HT-29 (cell line): ENCODE measurements around the gene DENND1A. TPM values are rescaled to one million over a fixed set of nuclear protein-coding genes. Genes with fewer than 3 reads are reported as not detected.
A peak's percentile ranks its signal among the peaks of the same experiment; 100 is the strongest.

ENCODE experiments used
- DNase-seq: peaks from one replicate; pipeline ENCODE4 v3.0.0-alpha.2; 2015; ENCODE audit warnings: low spot score
- total RNA-seq: library from RNA; depleted of rRNA; stranded (reverse); fragments of >200 nt; shearing (Covaris generic); gene quantifications from 2 replicates; pipeline ENCODE4 v1.2.3, GENCODE V29; 2014

Gene DENND1A
- total RNA-seq, 1 experiment from 2014 or later = 17.9 TPM

DNA sequence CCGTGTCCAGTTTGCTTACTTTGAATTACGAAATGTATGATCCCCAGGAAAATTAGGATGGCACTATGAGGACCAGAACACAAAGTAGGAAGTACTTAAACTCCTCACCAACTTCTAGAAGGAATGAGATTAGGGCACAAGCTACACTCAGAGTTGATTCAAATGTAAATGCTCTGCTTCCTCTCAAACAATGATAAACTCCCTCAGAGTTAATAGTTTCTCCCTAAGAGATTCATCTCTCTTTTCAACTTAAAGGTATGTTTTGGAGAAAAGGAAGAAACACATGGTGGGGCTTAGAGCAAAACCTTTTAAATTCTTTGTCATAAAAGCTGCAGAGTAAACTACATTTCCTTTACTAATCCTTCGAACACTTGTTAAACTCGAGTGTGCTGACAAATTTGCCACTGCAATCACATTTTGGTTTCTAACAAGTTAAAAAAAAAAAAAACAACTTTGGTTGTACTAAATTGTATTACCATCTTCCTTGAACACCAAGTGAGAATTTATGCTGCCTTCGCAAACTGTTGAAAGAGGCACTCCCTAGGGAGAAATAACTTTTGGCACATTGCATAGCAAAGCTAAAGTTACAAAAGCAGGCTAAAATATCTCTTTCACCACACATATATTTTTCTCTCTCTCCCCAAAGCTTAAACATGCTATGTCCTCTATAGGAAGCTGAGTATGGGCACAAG, 66.6 kb downstream of the DENND1A start:
- DNase-seq = no peak

DNA sequence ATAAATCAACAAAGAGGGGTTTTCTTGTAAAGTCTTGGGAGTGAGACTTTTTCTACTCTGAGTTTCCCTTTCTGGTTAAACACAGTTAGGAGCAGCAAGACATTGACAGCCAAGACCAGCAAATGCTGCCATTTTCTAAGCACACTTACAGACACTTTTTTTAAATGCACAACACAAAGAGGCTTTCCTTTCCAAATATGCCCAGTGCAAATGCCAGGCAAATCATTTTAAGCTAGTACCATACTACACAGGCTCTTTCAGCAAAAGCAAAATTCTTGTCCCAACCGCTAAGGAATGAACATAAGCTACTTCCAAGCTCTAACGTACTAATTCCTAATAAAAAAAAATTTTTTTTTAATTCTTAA, 68.2 kb downstream of the DENND1A start:
- DNase-seq = no peak

GRCh38 chr9:123861086-123861755, 68.7 kb downstream of the DENND1A start:
- no peak for DNase-seq

GRCh38 chr9:123860603-123861002, 69.3 kb downstream of the DENND1A start:
- DNase-seq = no peak

DNA sequence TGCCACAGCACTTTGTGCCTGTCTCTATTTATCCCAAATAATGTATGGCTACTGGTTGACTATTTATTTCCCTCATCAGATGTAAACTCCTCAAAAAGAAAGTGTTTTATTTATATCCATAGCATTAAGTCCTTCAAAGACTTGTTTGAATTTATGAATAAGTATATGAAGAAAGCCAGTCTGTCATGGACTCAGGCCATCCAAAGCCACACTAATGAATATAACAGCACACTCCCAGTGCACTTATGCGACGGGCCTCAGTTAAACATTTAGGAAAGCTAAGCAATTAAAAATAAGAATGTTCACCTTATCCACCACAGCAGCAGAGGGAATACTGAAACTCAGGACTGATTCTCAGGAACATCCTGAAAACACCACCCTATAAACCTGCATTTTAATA, 77.5 kb downstream of the DENND1A start:
- no peak for DNase-seq

- no peak for DNase-seq
Observed at GRCh38 chr9:123851851-123852250, 78.1 kb downstream of the DENND1A start.

- no peak for DNase-seq
Observed at GRCh38 chr9:123848447-123849085, 81.4 kb downstream of the DENND1A start.

- no peak for DNase-seq
Observed at GRCh38 chr9:123846966-123847365, 83.0 kb downstream of the DENND1A start.

- no peak for DNase-seq
Observed at GRCh38 chr9:123843703-123844102, 86.2 kb downstream of the DENND1A start.

DNA sequence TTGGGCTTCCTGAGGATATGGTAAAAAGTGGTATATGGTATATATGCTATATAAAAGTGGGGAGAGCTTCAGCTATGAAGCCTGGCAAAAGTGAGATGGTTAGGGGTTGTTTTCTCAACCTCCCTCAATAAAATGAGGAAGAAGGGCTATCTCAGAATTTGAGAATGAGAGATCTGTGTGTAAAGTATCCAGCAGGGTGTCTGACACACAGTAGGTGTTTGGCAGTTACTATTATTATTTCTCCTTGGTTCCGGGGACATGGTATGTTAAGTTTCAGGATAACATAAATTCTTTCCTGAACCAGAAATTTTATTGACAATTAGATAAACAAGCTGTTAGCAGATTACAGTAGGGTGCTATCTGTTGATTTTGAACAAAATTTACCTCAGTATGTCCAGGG, 94.1 kb downstream of the DENND1A start:
- DNase-seq = no peak

- peak; percentile 22 for DNase-seq
Observed at GRCh38 chr9:123834889-123835562, 94.9 kb downstream of the DENND1A start.

- DNase-seq = no peak
Observed at GRCh38 chr9:123834218-123834888, 95.6 kb downstream of the DENND1A start.

DNA sequence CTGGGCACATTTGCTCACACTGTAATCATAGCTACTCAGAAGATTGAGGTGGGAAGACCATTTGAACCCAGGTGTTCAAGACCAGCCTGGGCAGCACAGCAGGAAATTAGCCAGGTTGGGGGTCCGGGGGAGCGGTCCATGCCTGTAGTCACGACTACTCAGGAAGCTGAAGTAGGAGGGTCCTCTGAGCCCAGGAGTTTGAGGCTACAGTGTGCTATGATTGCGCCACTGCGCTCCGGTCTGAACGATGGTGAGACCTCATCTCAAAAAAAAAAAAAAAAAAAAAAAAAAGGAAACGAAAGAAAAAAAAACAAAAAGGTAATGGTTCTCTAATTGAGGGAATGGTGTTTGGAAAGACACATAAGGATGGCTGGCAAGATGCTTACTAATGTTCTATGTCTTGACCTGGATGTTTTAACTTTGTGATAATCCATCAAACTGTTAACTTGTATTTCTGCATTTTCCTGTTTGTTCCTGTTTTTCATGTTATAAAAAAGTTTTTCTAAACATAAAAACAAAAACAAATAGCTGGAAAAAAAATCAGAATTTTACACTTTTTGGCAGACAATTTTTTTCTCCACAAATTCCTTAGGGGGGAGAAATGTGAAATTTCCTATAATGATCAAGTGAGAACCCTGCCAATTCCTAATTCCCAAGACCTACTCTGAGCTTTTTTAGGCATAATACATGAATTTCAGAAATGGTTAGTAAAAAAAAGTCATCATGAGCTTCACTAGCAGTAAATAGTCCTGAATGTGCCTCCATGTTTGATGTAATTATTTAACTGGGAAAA, 96.9 kb downstream of the DENND1A start:
- no peak for DNase-seq

- DNase-seq = no peak
Observed at GRCh38 chr9:123832176-123832575, 97.8 kb downstream of the DENND1A start.

DNA sequence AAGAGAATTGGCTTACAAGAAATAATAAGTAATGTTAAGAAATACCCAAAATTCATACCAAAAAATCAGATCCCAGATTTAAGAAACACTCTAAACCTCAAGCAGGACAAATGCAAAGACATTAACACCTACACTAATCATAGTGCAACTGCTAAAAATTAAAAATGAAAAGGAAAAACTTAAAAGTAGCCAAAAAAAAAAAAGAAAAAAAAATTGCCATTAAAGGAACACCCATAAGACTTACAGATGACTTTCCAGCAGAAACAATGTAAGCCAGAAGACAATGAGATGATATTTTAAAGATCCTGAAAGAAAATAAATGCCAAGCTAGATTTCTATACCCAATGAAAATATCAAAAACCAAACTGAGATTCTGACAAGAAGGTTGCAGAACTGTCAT, 101.5 kb downstream of the DENND1A start:
- no peak for DNase-seq

DNA sequence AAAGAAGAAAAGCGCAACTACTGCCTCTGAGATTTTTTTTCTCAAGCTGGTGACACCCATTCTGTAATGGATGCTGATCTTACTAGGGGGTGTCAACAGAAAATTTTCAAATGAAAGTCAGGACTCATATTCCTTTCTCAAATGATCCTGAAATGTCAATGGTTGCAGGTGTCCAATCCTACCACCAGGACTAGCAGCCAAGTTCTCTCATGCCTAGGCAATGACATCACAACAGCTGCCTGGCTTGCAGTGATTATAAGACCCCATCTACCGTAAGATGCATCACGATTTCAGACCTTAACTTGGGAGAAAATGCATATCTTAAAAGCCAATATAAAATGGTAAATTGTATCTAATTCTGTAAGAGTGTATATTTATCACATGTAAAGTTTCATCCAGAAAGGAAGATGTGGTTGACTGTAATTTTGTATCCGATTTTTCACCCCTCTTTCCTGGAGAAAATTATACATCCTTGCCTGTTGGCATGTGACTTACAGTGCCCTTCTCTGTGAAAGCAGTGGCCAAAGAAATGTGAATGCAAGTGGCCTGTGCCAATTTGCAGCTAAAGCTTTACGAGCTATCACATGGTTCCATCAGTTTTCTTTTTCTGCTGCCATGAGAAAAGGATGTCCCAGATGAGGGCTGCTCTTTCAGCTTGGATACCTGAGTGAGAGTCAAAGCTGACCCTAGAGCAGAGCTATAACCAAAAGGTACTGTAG, 104.4 kb downstream of the DENND1A start:
- no peak for DNase-seq

GRCh38 chr9:123823194-123823947, 106.6 kb downstream of the DENND1A start:
- no peak for DNase-seq

DNA sequence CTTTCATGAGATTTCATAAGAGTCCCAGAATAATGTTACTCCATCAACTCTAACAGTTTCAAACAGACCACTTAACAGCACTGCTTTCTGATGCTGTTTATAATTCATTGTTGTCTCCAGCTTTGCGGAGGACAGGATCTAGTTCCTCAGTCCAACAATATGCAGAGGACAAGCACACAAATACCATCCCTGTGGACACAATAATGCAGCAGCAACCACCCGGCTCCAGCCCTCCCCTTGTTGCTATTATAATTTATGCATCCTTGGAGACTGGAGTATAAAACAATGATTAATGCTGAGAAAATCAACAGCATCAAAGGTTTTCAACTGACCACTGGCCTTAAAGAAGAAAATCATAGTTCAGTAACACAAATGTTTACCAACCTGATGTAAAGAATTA, 108.3 kb downstream of the DENND1A start:
- DNase-seq = no peak

- DNase-seq = no peak
Observed at GRCh38 chr9:123820139-123820538, 109.8 kb downstream of the DENND1A start.
